Small intestine (tissue), 7 donors: Measurements from ENCODE around the gene LHFPL6. TPM values are rescaled to one million over a fixed set of nuclear protein-coding genes. Genes with fewer than 3 reads are reported as not detected.
"Not testable (repeated sequence)": the region's sequence is repeated elsewhere in the genome, so short reads cannot be mapped to it uniquely, and the experiment has no call there.

Experiments
- DNase-seq, 2 donors: peaks; one replicate each; pipeline versions ENCODE4 v3.0.0 to v3.0.0-alpha.2; 2013
- FAIRE-seq: peaks from 2 replicates; lab custom pipeline; 2012; peaks lifted over from hg19 to GRCh38; lab: Jason Lieb, UNC
- H3K27ac ChIP-seq, 3 donors: one replicate each; pipeline ENCODE4 v1.5.1; 2013; ENCODE audit warnings: low read length in 2 of 3, mild to moderate bottlenecking in 2 of 3, control low read depth in 1 of 3, inconsistent platforms in 1 of 3, low read depth in 1 of 3, moderate library complexity in 1 of 3
- H3K27me3 ChIP-seq, 3 donors: one replicate each; pipeline ENCODE4 v1.6.1; 2013; ENCODE audit warnings: low read length in 3 of 3, inconsistent platforms in 1 of 3; ENCODE audit not compliant: control insufficient read depth in 3 of 3, insufficient read depth in 3 of 3
- H3K36me3 ChIP-seq, 3 donors: one replicate each; pipeline ENCODE4 v1.6.1; 2013; ENCODE audit warnings: low read length in 3 of 3, inconsistent platforms in 1 of 3, low read depth in 1 of 3, mild to moderate bottlenecking in 1 of 3, moderate library complexity in 1 of 3; ENCODE audit not compliant: control insufficient read depth in 3 of 3, insufficient read depth in 2 of 3
- H3K4me1 ChIP-seq, 3 donors: one replicate each; pipeline ENCODE4 v1.6.1; 2013; ENCODE audit warnings: low read length in 2 of 3, inconsistent platforms in 1 of 3, low read depth in 1 of 3, mild to moderate bottlenecking in 1 of 3, moderate library complexity in 1 of 3; ENCODE audit not compliant: control insufficient read depth in 3 of 3, insufficient read depth in 2 of 3
- H3K4me3 ChIP-seq, 3 donors: one replicate each; pipeline ENCODE4 v1.5.1; 2013; ENCODE audit warnings: low read length in 3 of 3, control low read depth in 1 of 3, inconsistent platforms in 1 of 3, low read depth in 1 of 3, mild to moderate bottlenecking in 1 of 3, moderate library complexity in 1 of 3
- H3K9me3 ChIP-seq, 2 donors: one replicate each; pipeline ENCODE4 v1.6.1; 2013; ENCODE audit warnings: low read depth in 1 of 2, low read length in 1 of 2; ENCODE audit not compliant: control insufficient read depth in 2 of 2, insufficient read depth in 1 of 2
- WGBS, 3 donors: extraction: QIAGEN DNeasy Blood & Tissue Kit; methylation state at CpG; one replicate each; pipeline ENCODE4 v1.1.7; 2013; 5-methylcytosine and 5-hydroxymethylcytosine counted together
- polyA plus RNA-seq, 4 donors: library from polyadenylated mRNA; stranded (reverse) in 3 of 4; unstranded in 1 of 4; fragments of 200-250 nt in 3 of 4; fragments of 120-200 nt in 1 of 4; gene quantifications; one replicate each; pipeline versions ENCODE4 v1.2.1 to v1.2.3, GENCODE V29; 2013
- donor health status: healthy with polysubstance abuse.
- donor health status: control.
- donor health status: control.
- donor health status: Bipolar disorder and iron deficiency.
- donor health status: healthy.

The LHFPL6 gene
- polyA plus RNA-seq, 4 donors = 0.22 to 19.9 (median 5.1) TPM

DNA sequence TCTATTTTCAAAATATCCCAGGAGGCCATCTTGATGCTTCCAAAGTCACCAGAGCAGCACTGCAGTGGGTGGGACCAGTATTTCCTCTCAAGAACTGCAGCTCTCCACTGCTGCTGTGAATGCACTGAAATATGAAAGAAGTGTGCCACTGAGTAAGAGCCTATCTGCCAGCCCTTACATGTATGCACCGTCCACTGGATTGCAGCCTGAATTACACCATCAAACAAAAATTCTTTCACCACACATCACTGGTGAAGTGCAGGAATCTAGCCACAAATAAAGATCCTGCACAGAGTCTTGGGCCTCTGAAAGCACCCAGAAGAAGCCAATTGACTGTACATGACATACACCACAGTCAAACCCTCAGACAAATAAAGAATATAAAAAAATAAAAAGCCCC lies 249.0 kb downstream of the LHFPL6 start:
- no peak for DNase-seq
- H3K27me3 ChIP-seq = no peaks in the 10 kb centered on the region
- H3K4me3 ChIP-seq = no peak overlapping the region
- 75 to 96% (median 89%) methylated on average over 1 of the region's 1 CpG for WGBS, 3 donors
- FAIRE-seq = no peak
- H3K36me3 ChIP-seq = no peaks in the 10 kb centered on the region
- no peak overlapping the region for H3K27ac ChIP-seq
- no peaks in the 10 kb centered on the region for H3K9me3 ChIP-seq
- no peaks in the 10 kb centered on the region for H3K4me1 ChIP-seq

GRCh38 chr13:39350461-39350881 lies 252.5 kb downstream of the LHFPL6 start:
- Histone ChIP-seq H3K4me1 (peaks cover 0 to 4% (median 2%) of the 10 kb centered on the region in 3 donors), H3K27ac (peak overlapping the region in 1 of 3 donors; percentile 48), H3K4me3 (no peak overlapping the region), H3K27me3 (no peaks in the 10 kb centered on the region), H3K36me3 (no peaks in the 10 kb centered on the region), H3K9me3 (no peaks in the 10 kb centered on the region)
- FAIRE-seq = peak; percentile 67
- peak in 1 of 2 donors; percentile 30 for DNase-seq
- 11 to 28% (median 23%) methylated on average over 3 of the region's 3 CpGs for WGBS, 3 donors

- peaks cover 0 to 4% (median 2%) of the 10 kb centered on the region in 3 donors for H3K4me1 ChIP-seq
- no peak for DNase-seq
- H3K27ac ChIP-seq = no peak overlapping the region
- H3K36me3 ChIP-seq = no peaks in the 10 kb centered on the region
- 85 to 88% (median 88%) methylated on average over 6 of the region's 6 CpGs for WGBS, 3 donors
- no peak for FAIRE-seq
- no peaks in the 10 kb centered on the region for H3K27me3 ChIP-seq
- no peaks in the 10 kb centered on the region for H3K9me3 ChIP-seq
- no peak overlapping the region for H3K4me3 ChIP-seq
Observed at GRCh38 chr13:39349391-39349960, 253.5 kb downstream of the LHFPL6 start.

DNA sequence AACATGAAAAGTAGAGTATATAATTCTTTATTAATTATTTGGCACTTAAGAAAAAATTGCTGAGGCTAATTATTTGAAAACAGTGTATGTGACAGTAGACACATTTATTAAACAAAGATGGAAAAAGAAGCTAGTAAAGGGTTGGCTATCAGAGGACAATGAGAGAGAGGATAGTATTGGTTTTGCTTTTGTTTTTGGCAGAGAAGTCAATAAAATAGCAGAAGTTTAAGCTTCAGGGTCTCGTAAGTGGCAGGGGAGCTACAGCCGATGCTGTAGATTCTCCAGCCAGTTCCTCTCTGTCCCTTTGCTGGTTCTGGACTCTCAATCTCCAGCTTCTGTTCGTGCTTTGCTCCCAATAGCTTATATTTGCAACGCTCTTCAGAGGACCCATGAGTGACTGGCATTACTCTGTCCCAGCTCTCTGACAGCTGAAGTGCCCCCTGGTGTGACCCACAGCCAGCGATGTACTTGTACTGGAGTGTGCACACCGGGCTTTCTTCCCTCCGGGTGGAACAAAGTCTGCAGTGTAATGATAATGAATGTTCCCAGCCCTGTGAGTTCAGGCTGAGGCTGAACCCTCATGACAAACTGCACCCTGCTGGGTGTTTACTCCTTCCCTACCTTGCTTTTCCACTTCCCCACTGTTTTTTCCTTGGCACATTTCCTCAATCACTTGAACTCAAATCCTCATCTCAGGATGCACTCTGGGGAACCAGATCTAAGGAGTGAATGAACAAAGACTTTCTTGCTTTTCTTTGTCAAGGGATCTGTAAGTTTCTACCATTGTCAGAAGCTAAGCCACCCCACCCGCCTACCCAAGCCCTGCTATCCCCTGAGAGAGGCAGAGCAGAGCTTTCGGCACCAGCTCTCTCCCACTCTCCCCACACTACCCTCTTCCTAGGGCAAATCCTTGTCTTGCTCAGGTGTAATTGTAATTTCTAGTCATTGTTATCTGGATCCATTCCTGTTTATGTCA lies 254.8 kb downstream of the LHFPL6 start:
- 30 to 56% (median 41%) methylated on average over 9 of the region's 9 CpGs for WGBS, 3 donors
- peaks cover 0 to 4% (median 2%) of the 10 kb centered on the region in 3 donors for H3K4me1 ChIP-seq
- DNase-seq (peak; percentile 10 to 66), FAIRE-seq (no peak)
- no peak overlapping the region for H3K27ac ChIP-seq
- no peaks in the 10 kb centered on the region for H3K27me3 ChIP-seq
- H3K9me3 ChIP-seq = no peaks in the 10 kb centered on the region
- no peaks in the 10 kb centered on the region for H3K36me3 ChIP-seq
- no peak overlapping the region for H3K4me3 ChIP-seq

GRCh38 chr13:39345982-39346381 lies 257.0 kb downstream of the LHFPL6 start:
- H3K36me3 ChIP-seq = no peaks in the 10 kb centered on the region
- peaks cover 0 to 4% (median 2%) of the 10 kb centered on the region in 3 donors for H3K4me1 ChIP-seq
- H3K27ac ChIP-seq = no peak overlapping the region
- no peak overlapping the region for H3K4me3 ChIP-seq
- WGBS, 3 donors = 17 to 69% (median 42%) methylated on average over 5 of the region's 5 CpGs
- H3K9me3 ChIP-seq = no peaks in the 10 kb centered on the region
- FAIRE-seq (no peak), DNase-seq (no peak)
- H3K27me3 ChIP-seq = no peaks in the 10 kb centered on the region

DNA sequence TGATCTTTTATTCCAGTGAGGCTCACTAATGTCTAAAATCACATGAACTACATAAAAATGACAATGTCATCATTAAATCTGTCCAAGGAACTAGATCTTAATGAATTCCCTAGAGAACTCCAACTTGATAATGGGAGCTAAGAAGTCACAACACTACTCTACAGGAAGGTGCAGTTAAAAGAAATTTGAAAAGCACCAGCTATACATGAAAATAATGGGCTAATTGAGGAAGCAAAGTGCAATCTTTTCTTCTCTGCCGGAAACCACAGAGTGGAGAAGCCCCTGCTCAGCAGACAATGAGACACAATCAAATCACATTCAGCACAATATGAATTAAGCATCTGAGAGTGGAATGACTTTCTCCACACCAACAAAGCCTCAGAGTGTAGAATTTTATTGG lies 261.7 kb downstream of the LHFPL6 start:
- FAIRE-seq (no peak), DNase-seq (no peak)
- no peaks in the 10 kb centered on the region for H3K9me3 ChIP-seq
- no peak overlapping the region for H3K4me3 ChIP-seq
- no peaks in the 10 kb centered on the region for H3K36me3 ChIP-seq
- H3K4me1 ChIP-seq = no peaks in the 10 kb centered on the region
- no peaks in the 10 kb centered on the region for H3K27me3 ChIP-seq
- H3K27ac ChIP-seq = no peak overlapping the region
- WGBS, 3 donors = 48 to 81% (median 51%) methylated on average over 1 of the region's 1 CpG

GRCh38 chr13:39338114-39338513 lies 264.9 kb downstream of the LHFPL6 start:
- H3K4me3 ChIP-seq, H3K27me3 ChIP-seq, H3K27ac ChIP-seq, H3K36me3 ChIP-seq, H3K9me3 ChIP-seq, DNase-seq, H3K4me1 ChIP-seq, FAIRE-seq: not testable (repeated sequence)
- 87 to 97% (median 93%) methylated on average over 6 of the region's 6 CpGs for WGBS, 3 donors

DNA sequence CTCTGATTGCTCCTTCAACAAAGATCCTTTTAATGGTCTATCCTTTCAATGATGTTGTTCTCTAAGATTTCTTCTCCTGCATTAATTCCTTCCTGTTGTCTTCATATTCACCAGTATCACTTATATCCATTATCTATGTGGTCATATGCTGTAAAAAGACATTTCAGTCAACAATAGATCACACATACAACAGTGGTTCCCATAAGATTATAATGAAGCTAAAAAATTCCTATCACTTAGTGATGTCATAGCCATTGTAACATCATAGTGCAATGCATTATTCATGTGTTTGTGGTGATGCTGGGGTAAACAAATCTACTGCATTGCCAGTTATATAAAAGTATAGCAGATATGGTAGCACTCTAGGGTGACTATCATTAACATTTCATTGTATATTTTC lies 266.1 kb downstream of the LHFPL6 start:
- Histone ChIP-seq H3K9me3 (no peaks in the 10 kb centered on the region), H3K4me3 (no peak overlapping the region), H3K27me3 (no peaks in the 10 kb centered on the region), H3K27ac (no peak overlapping the region), H3K4me1 (no peaks in the 10 kb centered on the region), H3K36me3 (no peaks in the 10 kb centered on the region)
- no peak for DNase-seq
- FAIRE-seq = no peak
